Measurements from ENCODE around the gene PRELP. TPM values are rescaled to one million over a fixed set of nuclear protein-coding genes. Genes with fewer than 3 reads are reported as not detected.

Gene PRELP
- total and polyA plus RNA-seq, 8 donors: 1.1 to 29.8 (median 8.7) TPM

GRCh38 chr1:203478986-203479385, 3.4 kb downstream of the PRELP start:
- TF ChIP-seq EP300 (IDR thresholded peaks at IDR 0.05) (no peak), POLR2A (IDR thresholded peaks at IDR 0.05) (no peak), CTCF (IDR thresholded peaks at IDR 0.05) (no peak), POLR2AphosphoS5 (IDR thresholded peaks at IDR 0.05) (no peak)
- intact Hi-C loops (cut with DNase I; ENCODE audit: low total_unique reads): no loop called here
- Histone ChIP-seq H3K36me3 (peaks cover 0 to 9% (median 4%) of the 10 kb centered on the region in 4 donors), H3K27ac (peak overlapping the region in 4 of 5 donors; percentile 67 to 83 (median 78)), H3K27me3 (no peaks in the 10 kb centered on the region), H3K4me1 (peaks cover 22 to 65% (median 43%) of the 10 kb centered on the region in 4 donors), H3K9me3 (no peaks in the 10 kb centered on the region), H3K4me3 (peak overlapping the region in 3 of 4 donors; percentile 3 to 42 (median 13))
- no peak for DNase-seq
- 90 to 95% (median 94%) methylated on average over 5 of the region's 5 CpGs for WGBS, 5 donors

GRCh38 chr1:203479646-203480045, 4.0 kb downstream of the PRELP start:
- H3K9me3 ChIP-seq: no peaks in the 10 kb centered on the region
- peak overlapping the region in 1 of 4 donors; percentile 42 for H3K4me3 ChIP-seq
- DNase-seq: no peak
- TF ChIP-seq EP300 (IDR thresholded peaks at IDR 0.05) (no peak), POLR2A (IDR thresholded peaks at IDR 0.05) (no peak), CTCF (IDR thresholded peaks at IDR 0.05) (no peak), POLR2AphosphoS5 (IDR thresholded peaks at IDR 0.05) (no peak)
- H3K27ac ChIP-seq: peak overlapping the region in 4 of 5 donors; percentile 67 to 83 (median 78)
- H3K4me1 ChIP-seq: peaks cover 22 to 66% (median 42%) of the 10 kb centered on the region in 4 donors
- no peaks in the 10 kb centered on the region for H3K27me3 ChIP-seq
- peaks cover 0 to 15% (median 6%) of the 10 kb centered on the region in 4 donors for H3K36me3 ChIP-seq
- intact Hi-C loops (cut with DNase I; ENCODE audit: low total_unique reads): no loop called here
- WGBS, 5 donors: 68 to 83% (median 80%) methylated on average over 2 of the region's 2 CpGs

GRCh38 chr1:203480084-203480483, 4.5 kb downstream of the PRELP start:
- no peaks in the 10 kb centered on the region for H3K9me3 ChIP-seq
- H3K27me3 ChIP-seq: no peaks in the 10 kb centered on the region
- H3K4me1 ChIP-seq: peaks cover 21 to 62% (median 40%) of the 10 kb centered on the region in 4 donors
- intact Hi-C loops (cut with DNase I; ENCODE audit: low total_unique reads): no loop called here
- peaks cover 0 to 17% (median 6%) of the 10 kb centered on the region in 4 donors for H3K36me3 ChIP-seq
- TF ChIP-seq POLR2A (IDR thresholded peaks at IDR 0.05) (no peak), EP300 (IDR thresholded peaks at IDR 0.05) (no peak), CTCF (IDR thresholded peaks at IDR 0.05) (no peak), POLR2AphosphoS5 (IDR thresholded peaks at IDR 0.05) (no peak)
- 47 to 70% (median 63%) methylated on average over 2 of the region's 2 CpGs for WGBS, 5 donors
- H3K4me3 ChIP-seq: peak overlapping the region in 2 of 4 donors; percentile 4 to 42
- peak overlapping the region; percentile 37 to 83 (median 77) for H3K27ac ChIP-seq
- DNase-seq: no peak

- H3K27ac ChIP-seq: peak overlapping the region; percentile 47 to 83 (median 77)
- 10 to 26% (median 13%) methylated on average over 6 of the region's 6 CpGs for WGBS, 5 donors
Measured at GRCh38 chr1:203480525-203481084, 5.0 kb downstream of the PRELP start.

More at GRCh38 chr1:203480525-203481084, 5.0 kb downstream of the PRELP start:
- TF ChIP-seq POLR2A (IDR thresholded peaks at IDR 0.05): no peak
- peak in 2 of 3 donors; percentile 44 to 66 for TF ChIP-seq POLR2AphosphoS5 (IDR thresholded peaks at IDR 0.05)
- TF ChIP-seq EP300 (IDR thresholded peaks at IDR 0.05): no peak
- no peak for TF ChIP-seq CTCF (IDR thresholded peaks at IDR 0.05)
- peaks cover 16 to 58% (median 35%) of the 10 kb centered on the region in 4 donors for H3K4me1 ChIP-seq
- H3K4me3 ChIP-seq: peak overlapping the region in 2 of 4 donors; percentile 4 to 20
- H3K36me3 ChIP-seq: peaks cover 0 to 17% (median 8%) of the 10 kb centered on the region in 4 donors
- intact Hi-C loops (cut with DNase I; ENCODE audit: low total_unique reads): no loop called here
- no peaks in the 10 kb centered on the region for H3K9me3 ChIP-seq
- peak; percentile 84 to 86 for DNase-seq
- no peaks in the 10 kb centered on the region for H3K27me3 ChIP-seq
